ENCODE measurements around the gene CLPTM1. TPM values are rescaled to one million over a fixed set of nuclear protein-coding genes. Genes with fewer than 3 reads are reported as not detected.
A peak's percentile ranks its signal among the peaks of the same experiment; 100 is the strongest.

CLPTM1 gene
- total and polyA plus RNA-seq, 9 of the 15 experiments (the other 6 are each of a cell fraction or from before 2014, with no cell fraction given), result 0.37 to 96.0 (median 27.5) TPM

DNA sequence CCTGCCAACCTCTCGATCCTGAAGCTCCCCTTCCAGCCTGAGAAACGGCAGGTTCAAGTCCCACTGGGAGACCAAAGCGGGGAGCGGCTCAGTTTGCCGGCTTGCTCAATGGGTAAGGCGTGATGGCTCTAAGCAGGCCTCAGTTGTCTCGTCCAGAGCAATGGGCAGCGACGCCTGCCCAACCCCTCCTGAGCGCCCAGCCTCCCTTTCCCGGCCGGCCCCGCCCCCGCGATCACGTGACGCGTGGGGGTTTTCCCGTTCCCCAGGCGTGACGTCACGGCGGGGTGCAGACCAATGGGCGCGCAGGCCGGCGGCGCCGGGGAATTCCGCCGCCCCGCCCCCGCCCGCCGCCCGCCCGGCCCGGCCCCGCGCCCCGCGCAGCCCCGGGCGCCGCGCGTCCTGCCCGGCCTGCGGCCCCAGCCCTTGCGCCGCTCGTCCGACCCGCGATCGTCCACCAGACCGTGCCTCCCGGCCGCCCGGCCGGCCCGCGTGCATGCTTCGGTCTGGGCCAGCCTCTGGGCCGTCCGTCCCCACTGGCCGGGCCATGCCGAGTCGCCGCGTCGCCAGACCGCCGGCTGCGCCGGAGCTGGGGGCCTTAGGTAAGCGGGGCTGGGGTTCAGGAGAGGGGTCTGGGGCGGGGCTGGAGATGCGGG, 46.0 kb downstream of the CLPTM1 start, which contains the start of gene RELB (continued):
- TF ChIP-seq RAD51 (IDR thresholded peaks at IDR 0.05; ENCODE audit: borderline replicate concordance, low read depth) (peak; percentile 98), ZNF140 (CRISPR knock-in tag; IDR thresholded peaks at IDR 0.05) (no peak), GTF2E2 (tag; IDR thresholded peaks at IDR 0.05) (no peak), NR0B1 (IDR thresholded peaks at IDR 0.05; ENCODE audit: partially characterized antibody) (no peak), JUN (IDR thresholded peaks at IDR 0.05; ENCODE audit: borderline replicate concordance, low read depth, low read length) (peak; percentile 10; the same call in 1 of the 2 replicates), JUN (CRISPR knock-in tag; IDR thresholded peaks at IDR 0.05; ENCODE audit: borderline replicate concordance) (no peak), KHSRP (IDR thresholded peaks at IDR 0.05) (peak; percentile 70), EP400 (IDR thresholded peaks at IDR 0.05) (no peak), TOE1 (IDR thresholded peaks at IDR 0.05; ENCODE audit: borderline replicate concordance) (peak; percentile 98), TOE1 (CRISPR knock-in tag; IDR thresholded peaks at IDR 0.05; ENCODE audit: borderline replicate concordance, low read depth) (no peak), ESRRA (IDR thresholded peaks at IDR 0.05; ENCODE audit: borderline replicate concordance, low read depth) (0 out of 2 replicates have a peak, but pooled peaks have one; percentile 53), ZNF644 (tag; IDR thresholded peaks at IDR 0.05; ENCODE audit: low read depth) (no peak), TBL1XR1 (IDR thresholded peaks at IDR 0.05; ENCODE audit: low read length in 2 of 2) (peak in 1 of 2 experiments; percentile 41; a peak in 1 of 4 replicates), SMAD3 (CRISPR knock-in tag; conservative IDR thresholded peaks at IDR 0.05) (no peak), MTF1 (CRISPR knock-in tag; IDR thresholded peaks at IDR 0.05; ENCODE audit: borderline replicate concordance) (no peak), TAF15 (IDR thresholded peaks at IDR 0.05; ENCODE audit: low read depth, low read length) (no peak), CBX1 (IDR thresholded peaks at IDR 0.05; ENCODE audit: low read depth) (no peak), NONO (IDR thresholded peaks at IDR 0.05; ENCODE audit: low read depth in 2 of 2, low read length in 1 of 2) (no peak)
- TF ChIP-seq, protein P1, sequence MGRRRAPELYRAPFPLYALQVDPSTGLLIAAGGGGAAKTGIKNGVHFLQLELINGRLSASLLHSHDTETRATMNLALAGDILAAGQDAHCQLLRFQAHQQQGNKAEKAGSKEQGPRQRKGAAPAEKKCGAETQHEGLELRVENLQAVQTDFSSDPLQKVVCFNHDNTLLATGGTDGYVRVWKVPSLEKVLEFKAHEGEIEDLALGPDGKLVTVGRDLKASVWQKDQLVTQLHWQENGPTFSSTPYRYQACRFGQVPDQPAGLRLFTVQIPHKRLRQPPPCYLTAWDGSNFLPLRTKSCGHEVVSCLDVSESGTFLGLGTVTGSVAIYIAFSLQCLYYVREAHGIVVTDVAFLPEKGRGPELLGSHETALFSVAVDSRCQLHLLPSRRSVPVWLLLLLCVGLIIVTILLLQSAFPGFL (CRISPR knock-in tag; IDR thresholded peaks at IDR 0.05), result no peak
- TF ChIP-seq, protein P2, sequence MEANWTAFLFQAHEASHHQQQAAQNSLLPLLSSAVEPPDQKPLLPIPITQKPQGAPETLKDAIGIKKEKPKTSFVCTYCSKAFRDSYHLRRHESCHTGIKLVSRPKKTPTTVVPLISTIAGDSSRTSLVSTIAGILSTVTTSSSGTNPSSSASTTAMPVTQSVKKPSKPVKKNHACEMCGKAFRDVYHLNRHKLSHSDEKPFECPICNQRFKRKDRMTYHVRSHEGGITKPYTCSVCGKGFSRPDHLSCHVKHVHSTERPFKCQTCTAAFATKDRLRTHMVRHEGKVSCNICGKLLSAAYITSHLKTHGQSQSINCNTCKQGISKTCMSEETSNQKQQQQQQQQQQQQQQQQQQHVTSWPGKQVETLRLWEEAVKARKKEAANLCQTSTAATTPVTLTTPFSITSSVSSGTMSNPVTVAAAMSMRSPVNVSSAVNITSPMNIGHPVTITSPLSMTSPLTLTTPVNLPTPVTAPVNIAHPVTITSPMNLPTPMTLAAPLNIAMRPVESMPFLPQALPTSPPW (CRISPR knock-in tag; IDR thresholded peaks at IDR 0.05), result peak; percentile 85
- TF ChIP-seq, protein P3, sequence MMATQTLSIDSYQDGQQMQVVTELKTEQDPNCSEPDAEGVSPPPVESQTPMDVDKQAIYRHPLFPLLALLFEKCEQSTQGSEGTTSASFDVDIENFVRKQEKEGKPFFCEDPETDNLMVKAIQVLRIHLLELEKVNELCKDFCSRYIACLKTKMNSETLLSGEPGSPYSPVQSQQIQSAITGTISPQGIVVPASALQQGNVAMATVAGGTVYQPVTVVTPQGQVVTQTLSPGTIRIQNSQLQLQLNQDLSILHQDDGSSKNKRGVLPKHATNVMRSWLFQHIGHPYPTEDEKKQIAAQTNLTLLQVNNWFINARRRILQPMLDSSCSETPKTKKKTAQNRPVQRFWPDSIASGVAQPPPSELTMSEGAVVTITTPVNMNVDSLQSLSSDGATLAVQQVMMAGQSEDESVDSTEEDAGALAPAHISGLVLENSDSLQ (IDR thresholded peaks at IDR 0.05), result no peak
- TF ChIP-seq, protein P4, sequence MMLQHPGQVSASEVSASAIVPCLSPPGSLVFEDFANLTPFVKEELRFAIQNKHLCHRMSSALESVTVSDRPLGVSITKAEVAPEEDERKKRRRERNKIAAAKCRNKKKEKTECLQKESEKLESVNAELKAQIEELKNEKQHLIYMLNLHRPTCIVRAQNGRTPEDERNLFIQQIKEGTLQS (IDR thresholded peaks at IDR 0.05), result peak; percentile 71
- TF ChIP-seq, protein P4 (CRISPR knock-in tag; conservative IDR thresholded peaks at IDR 0.05), result no peak

Data from K562 (cell line).